NK-92 (cell line): Measurements from ENCODE around the gene ATOH8.

Experiments used
- DNase-seq: peaks from one replicate; lab custom pipeline; 2025; ENCODE audit not compliant: unreplicated experiment; lab: John Stamatoyannopoulos, UW

Gene ATOH8

GRCh38 chr2:85799215-85799956, 45.6 kb downstream of the ATOH8 start:
- DNase-seq = no peak

- no peak for DNase-seq
These were observed 46.8 kb downstream of the ATOH8 start for GRCh38 chr2:85800586-85800985.

DNA sequence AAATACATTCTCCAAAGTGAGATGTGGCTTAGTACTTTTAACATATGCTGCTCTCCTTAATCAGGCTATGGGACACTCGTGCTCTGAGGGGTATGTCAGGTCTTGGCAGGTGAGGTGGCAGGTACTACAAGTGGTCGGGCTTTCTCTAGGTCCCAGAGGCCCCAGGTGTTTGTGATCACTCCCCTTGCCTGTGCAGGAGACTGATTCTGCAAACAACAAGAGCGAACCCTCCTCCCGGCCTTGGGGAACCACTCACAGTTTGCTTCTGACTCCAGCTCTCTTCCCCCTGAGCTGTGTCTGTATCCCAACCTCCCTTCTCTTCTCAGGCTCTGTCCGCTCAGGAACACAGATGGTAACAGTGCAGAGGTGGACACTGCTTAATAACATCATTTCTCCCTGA, 48.1 kb downstream of the ATOH8 start:
- DNase-seq = no peak

- DNase-seq = no peak
These were observed 48.7 kb downstream of the ATOH8 start for GRCh38 chr2:85802354-85803103.

DNA sequence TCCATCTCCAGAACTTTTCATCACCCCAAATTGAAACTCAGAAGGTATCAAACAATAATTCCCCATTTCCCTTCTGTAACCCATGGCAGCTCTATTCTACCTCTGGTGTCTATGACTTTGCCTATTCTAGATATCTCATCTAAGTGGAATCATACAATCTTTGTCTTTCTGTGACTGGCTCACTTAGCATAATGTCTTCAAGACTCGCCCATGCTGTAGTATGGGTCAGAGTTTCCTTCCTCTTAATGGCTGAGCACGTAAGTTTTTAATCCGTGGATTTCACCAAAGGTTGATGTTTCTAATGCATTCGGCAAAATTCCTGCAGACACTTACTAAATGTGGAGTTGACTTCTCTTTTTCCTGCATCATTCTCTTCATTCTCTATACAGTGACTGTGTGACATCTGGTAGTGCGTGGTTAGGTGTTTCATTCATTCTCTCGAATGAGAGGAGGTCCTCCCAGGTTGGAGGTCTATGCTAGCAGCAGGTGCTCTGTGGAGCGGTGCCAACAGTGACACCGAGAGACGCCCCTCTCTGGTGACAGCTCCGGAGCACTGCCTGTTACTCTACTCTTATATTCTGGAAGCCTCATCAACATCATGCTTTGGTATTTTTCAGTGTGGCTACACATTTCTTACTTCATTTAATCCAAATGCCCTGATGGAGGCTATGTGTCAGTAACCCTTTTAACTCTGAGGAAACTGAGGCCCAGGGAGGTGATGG, 50.1 kb downstream of the ATOH8 start:
- DNase-seq = no peak

- DNase-seq = no peak
These were observed 50.8 kb downstream of the ATOH8 start for GRCh38 chr2:85804583-85804982.

DNA sequence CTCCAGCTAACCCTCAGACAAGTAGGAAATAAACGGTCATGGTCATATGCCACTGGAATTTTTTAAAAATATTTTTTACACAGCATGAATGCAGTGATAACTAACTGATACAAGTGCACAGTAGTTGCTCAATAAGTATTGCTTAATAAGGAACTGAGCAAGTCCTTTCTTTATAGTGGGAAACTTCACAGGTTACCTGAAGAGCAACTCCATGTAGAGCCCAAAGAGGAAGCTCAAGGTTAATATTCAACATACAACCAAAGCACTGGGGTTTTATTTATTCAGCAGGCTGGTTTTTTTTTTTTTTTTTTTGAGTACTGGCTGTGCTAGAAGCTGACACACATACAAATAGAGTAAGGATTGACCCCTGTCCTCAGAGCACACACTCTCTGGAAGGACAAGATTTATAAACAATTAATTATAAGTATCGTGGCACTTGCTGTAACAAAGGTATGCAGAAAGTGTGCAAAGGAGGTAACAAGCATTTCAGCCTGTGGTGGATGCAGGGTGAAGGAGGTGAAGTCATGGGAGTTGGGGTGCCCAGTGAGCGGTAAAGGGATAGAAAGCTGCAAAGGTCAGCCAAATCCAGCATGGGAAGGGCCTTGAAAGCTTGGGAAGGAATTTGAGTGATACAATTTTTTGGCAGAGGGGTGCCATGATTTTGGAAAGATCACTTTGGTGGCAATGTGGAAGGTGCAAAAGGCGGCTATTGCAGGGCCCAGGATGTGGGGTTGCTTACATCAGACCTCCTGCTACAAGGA, 52.7 kb downstream of the ATOH8 start:
- DNase-seq = no peak

- DNase-seq = no peak
These were observed 54.0 kb downstream of the ATOH8 start for GRCh38 chr2:85807756-85808155.

DNA sequence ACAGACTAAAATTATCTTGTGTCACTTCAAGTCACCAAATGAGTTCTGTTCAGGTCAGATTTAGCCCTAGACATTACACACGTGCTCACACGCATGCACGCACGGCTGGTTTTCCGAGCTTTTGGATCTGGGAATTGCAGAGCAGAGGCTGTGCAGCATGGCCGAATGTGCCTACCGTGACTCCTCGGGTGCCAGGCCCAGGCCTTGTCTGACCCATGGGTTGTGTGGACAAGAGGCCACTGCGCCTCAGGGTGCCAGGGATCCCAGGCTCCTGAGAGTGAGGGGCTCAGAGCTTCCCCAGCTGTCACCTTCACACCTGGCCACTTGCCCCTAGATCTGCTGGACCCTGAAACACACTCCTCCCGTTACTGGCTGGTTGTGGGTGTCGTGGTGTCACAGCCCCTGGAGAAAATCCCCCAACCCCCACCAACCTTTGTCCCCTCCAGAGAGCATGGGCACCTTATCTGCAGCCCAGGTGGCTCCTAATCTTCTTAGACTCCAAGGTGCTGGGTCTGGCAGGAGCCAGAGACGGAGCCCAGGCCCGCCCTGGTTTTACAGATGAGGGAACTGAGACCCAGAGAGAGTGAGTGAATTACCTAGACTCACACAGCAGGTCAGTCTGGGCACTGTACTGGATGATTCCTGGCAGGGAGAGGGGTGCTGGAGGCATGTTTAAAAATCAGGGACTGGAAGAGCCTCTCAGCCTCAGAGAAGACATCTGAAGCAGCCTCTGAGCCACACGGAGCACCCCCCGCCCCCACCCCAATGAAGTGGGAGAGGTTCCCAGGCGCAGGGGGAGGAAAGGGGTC, 56.8 kb downstream of the ATOH8 start:
- DNase-seq = no peak

- DNase-seq = no peak
These were observed 57.6 kb downstream of the ATOH8 start for GRCh38 chr2:85811180-85812093.

DNA sequence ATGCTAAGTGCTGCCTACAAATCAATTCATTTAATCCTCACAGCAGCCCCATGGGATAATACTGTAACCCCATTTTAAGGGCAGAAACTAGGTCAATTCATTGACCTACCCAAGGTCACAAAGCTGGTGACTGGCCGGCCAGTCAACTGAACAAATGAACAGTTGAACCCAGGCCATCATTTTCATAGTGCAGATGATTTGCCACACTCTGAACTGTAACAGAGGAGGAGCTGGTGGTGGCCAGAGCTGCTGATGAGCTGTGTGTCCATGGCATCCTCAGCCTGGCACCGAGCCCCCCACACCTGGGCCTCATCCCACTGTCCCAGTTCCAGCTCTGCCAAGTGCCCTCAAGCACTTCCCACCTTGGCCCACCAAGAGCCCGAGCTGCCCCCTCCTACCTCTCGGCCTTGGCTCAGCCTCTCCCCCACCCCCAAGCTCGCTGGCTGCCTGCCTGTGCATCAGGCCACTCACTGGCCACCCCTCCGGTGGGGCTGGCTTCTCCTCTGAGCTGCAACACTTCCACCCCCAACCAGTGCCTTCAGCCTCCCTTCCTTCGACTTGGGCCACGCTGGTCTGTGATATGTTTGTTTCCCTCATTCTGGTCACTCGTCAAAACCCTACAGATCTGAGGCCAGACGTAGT, 58.4 kb downstream of the ATOH8 start:
- no peak for DNase-seq

DNA sequence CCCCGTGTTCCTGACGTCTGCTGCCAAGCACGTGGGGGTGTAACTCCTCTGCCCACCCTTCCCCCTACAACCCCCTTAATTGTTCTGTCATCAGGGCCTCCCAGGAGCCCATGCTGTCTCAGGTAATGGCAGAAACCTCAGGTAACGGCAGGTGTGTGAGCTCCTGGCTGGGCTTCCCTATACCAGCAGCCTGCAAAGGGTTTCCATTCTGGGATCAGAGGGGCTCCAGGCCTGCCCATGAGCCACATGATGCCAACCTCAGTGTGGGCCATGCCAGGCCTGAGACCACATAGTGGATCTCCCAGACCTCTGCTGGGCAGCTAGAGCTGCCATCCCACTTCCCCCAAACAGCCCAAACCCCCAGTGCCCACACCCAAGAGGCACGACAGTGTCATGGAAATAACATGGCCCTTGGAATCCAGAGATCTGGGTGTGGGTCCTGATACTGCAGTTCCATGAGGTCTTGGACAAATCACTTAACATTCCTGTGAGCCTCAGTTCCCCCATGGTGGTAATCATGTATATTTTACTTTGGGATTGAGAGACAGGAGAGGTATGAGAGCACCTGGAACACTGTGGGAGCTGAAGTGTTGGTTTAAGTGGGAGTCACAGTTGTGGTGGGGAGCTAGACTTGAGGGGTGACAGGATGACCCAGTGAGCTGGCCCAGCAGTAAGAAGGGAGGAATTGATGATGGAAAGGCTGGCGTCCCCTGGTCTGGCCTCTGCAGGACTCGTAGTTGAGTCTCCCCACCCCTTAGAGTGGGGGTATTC, 59.6 kb downstream of the ATOH8 start:
- no peak for DNase-seq

DNA sequence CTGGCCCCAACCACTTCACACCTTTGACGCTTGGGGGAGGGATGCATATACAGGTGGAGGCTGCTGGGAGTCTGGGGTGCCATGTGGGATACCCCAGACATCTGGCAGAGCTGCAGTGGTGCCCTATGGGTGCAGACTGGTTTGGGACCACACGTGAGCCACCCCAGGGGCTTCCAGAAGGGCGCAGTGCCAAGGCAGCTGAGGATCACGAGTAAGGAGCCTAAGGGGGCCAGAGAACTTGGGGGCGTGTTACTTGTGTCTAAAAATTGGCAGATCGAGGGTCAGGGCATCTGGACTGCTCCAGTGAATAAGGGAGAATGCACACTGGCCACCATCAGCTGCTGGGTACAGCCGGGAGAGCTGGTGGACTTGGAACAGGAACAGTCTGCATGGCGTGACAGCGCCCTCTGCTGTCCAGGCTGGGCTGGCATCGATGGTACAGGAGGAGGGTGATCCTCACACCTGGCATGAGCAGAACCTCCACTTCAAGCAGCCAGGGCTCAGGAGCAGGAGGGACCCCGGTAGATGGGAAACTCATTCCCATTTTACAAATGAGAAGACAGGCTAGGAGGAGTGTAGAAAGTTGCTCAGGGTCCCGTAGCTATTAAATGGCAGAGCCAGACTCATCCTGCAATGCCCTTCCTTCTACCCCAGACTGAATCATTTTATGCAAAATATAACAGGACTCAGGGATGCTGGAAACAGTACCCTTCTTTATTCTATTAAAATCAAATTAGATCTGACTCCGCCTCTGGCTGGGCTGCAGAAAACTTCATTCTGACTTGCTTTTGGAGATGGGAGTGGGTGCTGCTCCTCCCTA, 60.4 kb downstream of the ATOH8 start:
- DNase-seq = peak; percentile 19

- no peak for DNase-seq
These were observed 61.2 kb downstream of the ATOH8 start for GRCh38 chr2:85814802-85815550.

GRCh38 chr2:85819811-85820510, 66.2 kb downstream of the ATOH8 start:
- no peak for DNase-seq

DNA sequence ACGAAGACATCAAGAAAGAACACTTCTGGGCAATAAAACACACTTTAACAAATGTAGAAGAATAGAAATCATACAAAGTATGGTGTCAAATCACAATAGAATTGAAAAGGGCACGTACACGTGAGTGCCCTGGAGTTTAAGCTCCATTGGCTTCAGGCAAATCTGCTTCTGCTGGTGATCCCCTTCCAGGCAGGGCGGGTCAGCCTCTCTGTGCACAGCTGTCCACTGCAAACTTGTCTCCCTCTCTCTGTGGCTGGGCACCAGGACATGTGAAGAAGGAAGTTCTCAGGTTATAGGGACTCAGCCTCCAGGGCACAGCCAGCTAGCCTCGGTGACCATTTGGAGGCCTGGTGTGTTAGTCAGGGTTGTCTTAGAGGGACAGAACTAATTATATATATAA, 69.0 kb downstream of the ATOH8 start:
- DNase-seq = no peak
